G401.6 (cell line): ENCODE results near the gene ZNF609.

Experiments used
- FAIRE-seq: peaks from 2 replicates; lab custom pipeline; 2012; peaks lifted over from hg19 to GRCh38; lab: Jason Lieb, UNC

Gene ZNF609

GRCh38 chr15:64503640-64504039, 43.3 kb downstream of the ZNF609 start:
- FAIRE-seq, result no peak

- no peak for FAIRE-seq
Observed at GRCh38 chr15:64507293-64507802, 47.0 kb downstream of the ZNF609 start.

- FAIRE-seq, result no peak
Observed at GRCh38 chr15:64507845-64508244, 47.5 kb downstream of the ZNF609 start.

GRCh38 chr15:64513823-64514222, 53.4 kb downstream of the ZNF609 start:
- FAIRE-seq, result no peak

GRCh38 chr15:64515196-64515595, 54.8 kb downstream of the ZNF609 start:
- no peak for FAIRE-seq

- FAIRE-seq, result no peak
Observed at GRCh38 chr15:64515825-64516224, 55.4 kb downstream of the ZNF609 start.

GRCh38 chr15:64519897-64520296, 59.5 kb downstream of the ZNF609 start:
- FAIRE-seq, result no peak

- no peak for FAIRE-seq
Observed at GRCh38 chr15:64521201-64521600, 60.8 kb downstream of the ZNF609 start.

GRCh38 chr15:64521726-64522164, 61.4 kb downstream of the ZNF609 start:
- FAIRE-seq, result no peak

- FAIRE-seq, result no peak
Observed at GRCh38 chr15:64522226-64522823, 61.9 kb downstream of the ZNF609 start.

- FAIRE-seq, result no peak
Observed at GRCh38 chr15:64523240-64523639, 62.9 kb downstream of the ZNF609 start.

GRCh38 chr15:64524778-64525177, 64.4 kb downstream of the ZNF609 start:
- FAIRE-seq, result no peak

GRCh38 chr15:64525828-64526530, 65.6 kb downstream of the ZNF609 start:
- FAIRE-seq, result no peak

GRCh38 chr15:64527263-64527984, 67.0 kb downstream of the ZNF609 start:
- FAIRE-seq, result no peak

GRCh38 chr15:64528871-64529270, 68.5 kb downstream of the ZNF609 start:
- FAIRE-seq, result no peak

- FAIRE-seq, result no peak
Observed at GRCh38 chr15:64530472-64530871, 70.1 kb downstream of the ZNF609 start.

GRCh38 chr15:64530918-64531317, 70.5 kb downstream of the ZNF609 start:
- no peak for FAIRE-seq

GRCh38 chr15:64532521-64533315, 72.3 kb downstream of the ZNF609 start:
- FAIRE-seq, result no peak

- no peak for FAIRE-seq
Observed at GRCh38 chr15:64535460-64536243, 75.3 kb downstream of the ZNF609 start.

GRCh38 chr15:64536244-64536836, 76.0 kb downstream of the ZNF609 start:
- FAIRE-seq, result no peak

- FAIRE-seq, result no peak
Observed at GRCh38 chr15:64542091-64542490, 81.7 kb downstream of the ZNF609 start.
